T-helper 17 cell (primary cell): ENCODE measurements around the gene KAT6B. TPM values are rescaled to one million over a fixed set of nuclear protein-coding genes. Genes with fewer than 3 reads are reported as not detected.
"Not testable (repeated sequence)": the region's sequence is repeated elsewhere in the genome, so short reads cannot be mapped to it uniquely, and the experiment has no call there.

Experiments used
- ATAC-seq: fragments of 150-1000 bp; cut with Tn5 transposase; 2 replicates; pipeline ENCODE4 v1.10.0; 2021; ENCODE audit warnings: mild to moderate bottlenecking, moderate library complexity
- DNase-seq, 3 donors: peaks; one replicate each; pipeline versions ENCODE4 v3.0.0 to v3.0.0-alpha.2; 2020 to 2021
- H3K9me3 ChIP-seq: one replicate; pipeline ENCODE4 v1.7.0; 2013; ENCODE audit warnings: low read length, mild to moderate bottlenecking; ENCODE audit not compliant: control insufficient read depth, poor library complexity, severe bottlenecking
- H3K27ac Mint-ChIP-seq: one replicate; pipeline ENCODE4 v1.8.0; 2022; ENCODE audit warnings: mild to moderate bottlenecking, moderate library complexity, mixed read lengths
- H3K27me3 Mint-ChIP-seq: one replicate; pipeline ENCODE4 v1.8.0; 2022; ENCODE audit warnings: mixed read lengths
- H3K36me3 Mint-ChIP-seq: one replicate; pipeline ENCODE4 v1.8.0; 2022; ENCODE audit warnings: low read depth, mixed read lengths
- H3K4me1 Mint-ChIP-seq: one replicate; pipeline ENCODE4 v1.8.0; 2022; ENCODE audit warnings: mild to moderate bottlenecking, mixed read lengths
- H3K4me3 Mint-ChIP-seq: one replicate; pipeline ENCODE4 v1.8.0; 2022; ENCODE audit warnings: mild to moderate bottlenecking, moderate library complexity, mixed read lengths
- total RNA-seq, 4 donors: library from RNA in 2 of 4; stranded (reverse) in 2 of 4; gene quantifications; one replicate each; pipeline ENCODE4 v1.2.3 and lab custom pipeline; 2022 to 2026

KAT6B gene
- total RNA-seq, 2 donors from 2014 or later: 81.9 to 84.6 TPM

GRCh38 chr10:74889662-74889998 is 63.2 kb downstream of the KAT6B start:
- H3K4me1 Mint-ChIP-seq: peaks cover 35% of the 10 kb centered on the region
- ATAC-seq (no peak), DNase-seq (no peak)
- H3K9me3 ChIP-seq: no peaks in the 10 kb centered on the region
- no peaks in the 10 kb centered on the region for H3K36me3 Mint-ChIP-seq
- no peaks in the 10 kb centered on the region for H3K27me3 Mint-ChIP-seq
- H3K4me3 Mint-ChIP-seq: no peak overlapping the region
- H3K27ac Mint-ChIP-seq: peak overlapping the region; percentile 87

GRCh38 chr10:74890460-74890859 is 64.1 kb downstream of the KAT6B start:
- H3K9me3 ChIP-seq: no peaks in the 10 kb centered on the region
- Mint-ChIP-seq H3K4me1 (peaks cover 41% of the 10 kb centered on the region), H3K27ac (peak overlapping the region; percentile 27), H3K36me3 (no peaks in the 10 kb centered on the region), H3K27me3 (no peaks in the 10 kb centered on the region), H3K4me3 (no peak overlapping the region)
- ATAC-seq (no peak), DNase-seq (no peak)

GRCh38 chr10:74891053-74891452 is 64.7 kb downstream of the KAT6B start:
- Mint-ChIP-seq H3K4me1 (peaks cover 45% of the 10 kb centered on the region), H3K27me3 (no peaks in the 10 kb centered on the region), H3K27ac (peak overlapping the region; percentile 27), H3K4me3 (no peak overlapping the region), H3K36me3 (peaks cover 4% of the 10 kb centered on the region)
- H3K9me3 ChIP-seq: no peaks in the 10 kb centered on the region
- ATAC-seq: no peak
- no peak for DNase-seq

- peaks cover 4% of the 10 kb centered on the region for H3K36me3 Mint-ChIP-seq
- peak overlapping the region; percentile 60 for H3K27ac Mint-ChIP-seq
- DNase-seq: no peak
- H3K27me3 Mint-ChIP-seq: no peaks in the 10 kb centered on the region
- H3K4me1 Mint-ChIP-seq: peaks cover 42% of the 10 kb centered on the region
- no peak for ATAC-seq
- H3K9me3 ChIP-seq: no peaks in the 10 kb centered on the region
- H3K4me3 Mint-ChIP-seq: peak overlapping the region; percentile 36
These were observed 66.4 kb downstream of the KAT6B start for GRCh38 chr10:74892839-74893238.

- H3K27ac Mint-ChIP-seq: peak overlapping the region; percentile 60
These were observed 66.9 kb downstream of the KAT6B start for GRCh38 chr10:74893329-74893728.

GRCh38 chr10:74896788-74897527 is 70.6 kb downstream of the KAT6B start:
- Mint-ChIP-seq H3K27ac (peak overlapping the region; percentile 82), H3K4me1 (peaks cover 42% of the 10 kb centered on the region), H3K4me3 (peak overlapping the region; percentile 9)

More at GRCh38 chr10:74893329-74893728, 66.9 kb downstream of the KAT6B start:
- not testable (repeated sequence) for ATAC-seq, DNase-seq, H3K9me3 ChIP-seq, H3K4me3 Mint-ChIP-seq, H3K36me3 Mint-ChIP-seq, H3K27me3 Mint-ChIP-seq
- peaks cover 42% of the 10 kb centered on the region for H3K4me1 Mint-ChIP-seq

GRCh38 chr10:74898201-74898976 is 72.0 kb downstream of the KAT6B start:
- H3K9me3 ChIP-seq: no peaks in the 10 kb centered on the region
- Mint-ChIP-seq H3K27ac (peak overlapping the region; percentile 37), H3K4me3 (no peak overlapping the region), H3K36me3 (peaks cover 6% of the 10 kb centered on the region), H3K4me1 (peaks cover 42% of the 10 kb centered on the region), H3K27me3 (no peaks in the 10 kb centered on the region)
- DNase-seq: no peak
- peak; percentile 66 for ATAC-seq

More at GRCh38 chr10:74896788-74897527, 70.6 kb downstream of the KAT6B start:
- H3K9me3 ChIP-seq: no peaks in the 10 kb centered on the region
- H3K36me3 Mint-ChIP-seq: peaks cover 6% of the 10 kb centered on the region
- DNase-seq (no peak), ATAC-seq (no peak)
- H3K27me3 Mint-ChIP-seq: no peaks in the 10 kb centered on the region

GRCh38 chr10:74900297-74900696 is 73.9 kb downstream of the KAT6B start:
- Mint-ChIP-seq H3K27ac (no peak overlapping the region), H3K4me3 (no peak overlapping the region), H3K36me3 (peaks cover 6% of the 10 kb centered on the region), H3K27me3 (no peaks in the 10 kb centered on the region), H3K4me1 (peaks cover 43% of the 10 kb centered on the region)
- ATAC-seq: peak; percentile 60
- DNase-seq: no peak
- H3K9me3 ChIP-seq: no peaks in the 10 kb centered on the region

- peaks cover 39% of the 10 kb centered on the region for H3K4me1 Mint-ChIP-seq
- no peaks in the 10 kb centered on the region for H3K9me3 ChIP-seq
- H3K36me3 Mint-ChIP-seq: peaks cover 2% of the 10 kb centered on the region
- DNase-seq (no peak), ATAC-seq (no peak)
- peak overlapping the region; percentile 83 for H3K27ac Mint-ChIP-seq
- H3K4me3 Mint-ChIP-seq: no peak overlapping the region
- H3K27me3 Mint-ChIP-seq: no peaks in the 10 kb centered on the region
These were observed 74.9 kb downstream of the KAT6B start for GRCh38 chr10:74901301-74901700.

- H3K27me3 Mint-ChIP-seq: no peaks in the 10 kb centered on the region
- H3K36me3 Mint-ChIP-seq: peaks cover 2% of the 10 kb centered on the region
- peak overlapping the region; percentile 83 for H3K27ac Mint-ChIP-seq
- ATAC-seq (no peak), DNase-seq (no peak)
- H3K4me1 Mint-ChIP-seq: peaks cover 35% of the 10 kb centered on the region
- H3K9me3 ChIP-seq: no peaks in the 10 kb centered on the region
- no peak overlapping the region for H3K4me3 Mint-ChIP-seq
These were observed 75.6 kb downstream of the KAT6B start for GRCh38 chr10:74901867-74902450.

GRCh38 chr10:74903491-74903890 is 77.1 kb downstream of the KAT6B start:
- H3K9me3 ChIP-seq: no peaks in the 10 kb centered on the region
- Mint-ChIP-seq H3K27ac (no peak overlapping the region), H3K27me3 (no peaks in the 10 kb centered on the region), H3K36me3 (peaks cover 2% of the 10 kb centered on the region), H3K4me3 (no peak overlapping the region), H3K4me1 (peaks cover 31% of the 10 kb centered on the region)
- no peak for DNase-seq
- ATAC-seq: no peak

- Mint-ChIP-seq H3K36me3 (no peaks in the 10 kb centered on the region), H3K4me3 (no peak overlapping the region), H3K27ac (peak overlapping the region; percentile 66), H3K27me3 (no peaks in the 10 kb centered on the region), H3K4me1 (peaks cover 24% of the 10 kb centered on the region)
- H3K9me3 ChIP-seq: no peaks in the 10 kb centered on the region
- ATAC-seq (no peak), DNase-seq (no peak)
These were observed 80.3 kb downstream of the KAT6B start for GRCh38 chr10:74906611-74907198.

- Mint-ChIP-seq H3K36me3 (no peaks in the 10 kb centered on the region), H3K4me3 (no peak overlapping the region), H3K27me3 (no peaks in the 10 kb centered on the region), H3K27ac (no peak overlapping the region), H3K4me1 (peaks cover 32% of the 10 kb centered on the region)
- H3K9me3 ChIP-seq: no peaks in the 10 kb centered on the region
- DNase-seq (no peak), ATAC-seq (no peak)
These were observed 83.3 kb downstream of the KAT6B start for GRCh38 chr10:74909670-74910069.
